GM04504 (cell line): ENCODE measurements around the gene ATG9B.

Source experiments
- DNase-seq: peaks from one replicate; pipeline ENCODE4 v3.0.0-alpha.2; 2012; ENCODE audit warnings: low read depth

ATG9B gene

DNA sequence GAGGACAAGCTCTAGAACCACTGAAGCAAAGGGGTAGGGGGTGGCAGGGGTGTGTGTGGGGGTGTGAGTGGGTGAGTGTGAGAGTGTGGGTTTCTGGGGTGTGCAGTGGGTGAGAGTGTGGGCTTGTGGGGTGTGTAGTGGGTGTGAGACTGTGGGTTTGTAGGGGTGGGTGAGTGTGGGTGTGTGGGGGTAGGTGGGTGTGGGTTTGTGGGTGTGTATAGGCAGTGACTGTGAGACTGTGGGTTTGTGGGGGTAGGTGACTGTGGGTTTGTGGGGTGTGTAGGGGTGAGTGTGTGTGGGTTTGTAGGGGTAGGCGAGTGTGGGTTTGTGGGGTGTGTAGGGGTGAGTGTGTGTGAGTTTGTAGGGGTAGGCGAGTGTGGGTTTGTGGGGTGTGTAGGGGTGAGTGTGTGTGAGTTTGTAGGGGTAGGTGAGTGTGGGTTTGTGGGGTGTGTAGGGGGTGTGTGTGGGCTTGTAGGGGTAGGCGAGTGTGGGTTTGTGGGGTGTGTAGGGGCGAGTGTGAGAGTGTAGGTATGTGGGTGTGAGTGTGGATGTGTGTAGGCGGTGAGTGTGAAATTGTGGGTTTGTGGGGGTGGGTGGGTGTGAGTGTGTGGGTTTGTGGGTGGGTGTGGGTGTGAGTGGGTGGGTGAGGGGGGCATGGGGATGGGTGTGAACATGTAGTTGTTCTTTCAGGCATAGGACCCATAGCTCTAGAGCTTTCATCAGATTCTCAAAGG, 24.6 kb downstream of the ATG9B start:
- no peak for DNase-seq

DNA sequence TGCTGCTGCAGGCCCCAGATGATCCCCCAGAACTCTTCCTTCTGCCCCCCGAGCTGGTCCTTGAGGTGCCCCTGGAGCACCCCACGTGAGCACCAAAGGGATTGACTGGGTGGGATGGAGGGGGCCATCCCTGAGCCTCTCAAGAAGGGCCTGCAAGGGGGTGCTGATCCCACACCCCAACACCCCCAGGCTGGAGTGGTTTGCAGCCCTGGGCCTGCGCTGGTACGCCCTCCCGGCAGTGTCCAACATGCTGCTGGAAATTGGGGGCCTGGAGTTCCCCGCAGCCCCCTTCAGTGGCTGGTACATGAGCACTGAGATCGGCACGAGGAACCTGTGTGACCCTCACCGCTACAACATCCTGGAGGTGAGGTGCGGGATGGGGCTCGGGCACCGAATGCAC, 25.3 kb downstream of the ATG9B start:
- no peak for DNase-seq

GRCh38 chr7:150998341-150998740, 26.0 kb downstream of the ATG9B start:
- DNase-seq: no peak

DNA sequence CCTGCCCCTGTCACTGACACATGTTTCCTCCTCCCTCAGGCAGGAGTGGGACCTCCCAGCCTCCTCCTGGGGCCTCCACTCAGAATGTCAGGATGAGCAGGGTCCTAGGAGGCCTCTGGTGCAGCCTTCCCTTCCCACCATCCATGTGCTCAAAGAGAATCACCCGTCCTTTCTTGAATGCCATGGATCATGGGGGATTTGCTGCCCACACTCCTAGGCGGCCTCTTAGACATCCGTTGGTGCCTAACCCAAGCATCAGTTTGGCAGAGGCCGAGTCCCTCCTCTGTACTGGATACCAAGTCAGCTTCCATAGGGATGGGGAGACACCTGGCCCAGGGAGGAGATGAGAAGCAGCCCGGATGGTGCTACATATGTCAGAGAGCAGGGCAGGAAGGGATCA, 26.5 kb downstream of the ATG9B start:
- no peak for DNase-seq

DNA sequence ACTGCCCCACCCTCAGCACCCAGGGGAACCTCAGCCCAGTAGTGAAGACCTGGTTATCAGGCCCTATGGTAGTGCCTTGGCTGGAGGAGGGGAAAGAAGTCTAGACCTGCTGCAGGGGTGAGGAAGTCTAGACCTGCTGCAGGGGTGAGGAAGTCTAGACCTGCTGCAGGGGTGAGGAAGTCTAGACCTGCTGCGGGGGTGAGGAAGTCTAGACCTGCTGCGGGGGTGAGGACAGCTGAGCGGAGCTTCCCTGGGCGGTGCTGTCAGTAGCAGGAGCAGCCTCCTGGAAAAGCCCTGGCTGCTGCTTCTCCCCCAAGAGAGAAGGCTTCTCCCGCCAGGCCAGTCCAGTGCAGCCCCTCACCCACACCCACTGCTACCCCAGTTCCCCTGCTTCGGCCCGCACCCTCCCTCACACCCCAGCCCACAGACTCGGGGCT, 27.2 kb downstream of the ATG9B start:
- DNase-seq: no peak

DNA sequence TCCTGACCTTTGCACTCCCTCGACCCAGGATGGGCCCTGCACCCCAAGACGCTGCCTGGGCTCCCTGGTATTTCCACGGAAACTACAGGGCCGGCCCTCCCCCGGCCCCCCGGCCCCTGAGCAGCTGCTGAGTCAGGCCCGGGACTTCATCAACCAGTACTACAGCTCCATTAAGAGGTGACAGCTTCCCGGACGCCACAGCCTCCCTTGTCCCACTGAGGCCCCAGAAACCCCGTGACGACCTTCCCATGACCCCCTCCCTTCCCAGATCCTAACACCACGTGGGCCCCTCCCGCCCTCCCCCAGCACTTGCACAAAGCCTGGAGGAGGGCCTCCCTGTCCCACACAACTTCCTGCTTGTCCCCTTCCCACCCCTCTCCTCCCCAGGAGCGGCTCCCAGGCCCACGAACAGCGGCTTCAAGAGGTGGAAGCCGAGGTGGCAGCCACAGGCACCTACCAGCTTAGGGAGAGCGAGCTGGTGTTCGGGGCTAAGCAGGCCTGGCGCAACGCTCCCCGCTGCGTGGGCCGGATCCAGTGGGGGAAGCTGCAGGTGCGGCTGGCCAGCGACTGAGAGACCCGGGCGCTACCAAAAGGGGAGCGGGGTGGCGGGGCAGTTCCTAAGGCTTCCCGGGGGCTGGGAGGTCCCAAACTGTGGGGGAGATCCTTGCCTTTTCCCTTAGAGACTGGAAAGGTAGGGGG, 27.8 kb downstream of the ATG9B start:
- no peak for DNase-seq

DNA sequence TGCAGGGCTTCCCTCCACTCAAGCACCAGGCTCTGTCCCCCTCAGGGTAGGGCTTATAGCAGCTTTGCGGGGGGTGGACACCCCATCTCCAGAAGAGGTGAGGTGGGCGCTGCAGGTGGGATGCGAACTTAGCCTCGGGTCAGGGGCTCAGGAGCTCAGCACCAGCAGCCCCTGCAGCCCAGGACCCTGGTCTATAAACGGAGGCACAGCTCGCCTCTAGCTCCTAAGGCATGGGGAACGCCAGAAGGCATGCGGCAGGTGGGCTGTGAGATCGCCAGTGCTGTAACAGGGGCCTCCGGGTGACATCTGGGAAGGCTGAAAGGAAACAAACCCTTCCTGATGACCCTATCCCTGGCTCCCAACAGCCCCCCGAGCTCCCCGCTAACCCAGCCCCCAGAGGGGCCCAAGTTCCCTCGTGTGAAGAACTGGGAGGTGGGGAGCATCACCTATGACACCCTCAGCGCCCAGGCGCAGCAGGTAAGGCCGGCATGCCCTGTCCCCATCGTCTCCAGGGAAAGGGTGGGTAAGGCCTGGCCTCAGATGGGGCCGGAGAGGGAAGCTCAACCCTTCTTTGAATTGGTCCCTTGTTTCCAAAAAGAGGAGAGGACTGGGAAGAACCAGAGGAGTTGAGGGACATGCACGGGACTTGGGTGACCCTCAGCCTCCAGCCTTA, 29.3 kb downstream of the ATG9B start:
- DNase-seq: no peak

DNA sequence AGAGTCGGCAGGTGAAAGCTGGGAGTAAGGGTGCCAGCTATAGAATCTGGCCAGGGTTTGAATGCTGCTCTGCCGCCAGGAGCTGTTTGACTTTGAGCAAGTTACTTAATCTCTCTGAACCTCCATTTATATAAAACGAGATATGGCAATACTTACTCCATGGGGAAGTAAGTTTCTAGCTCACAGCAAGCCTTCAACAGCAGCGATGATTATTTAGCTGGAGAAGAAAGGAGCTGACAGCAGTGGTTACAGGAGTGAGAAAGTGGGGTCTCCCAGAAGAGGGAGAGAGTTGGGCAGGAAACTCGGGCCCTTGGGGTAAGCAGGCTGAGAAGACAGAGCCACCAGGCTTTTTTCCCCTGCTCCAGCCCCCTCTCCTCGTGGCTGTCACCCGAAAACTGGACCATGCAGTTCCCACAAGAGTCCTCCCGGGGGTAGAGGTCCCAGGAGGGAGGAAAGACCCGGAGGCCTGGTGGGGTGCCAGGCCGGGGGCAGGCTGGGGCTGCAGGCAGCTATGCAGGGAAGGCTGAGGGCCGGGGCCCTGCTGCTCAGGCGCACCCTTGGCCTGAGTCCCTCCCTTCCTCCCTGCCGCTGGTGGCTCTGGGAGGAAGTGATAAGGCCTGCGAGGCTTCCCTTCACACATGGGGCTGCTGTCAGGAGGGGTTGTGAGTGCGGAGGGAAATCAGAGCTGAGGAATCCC, 30.0 kb downstream of the ATG9B start:
- DNase-seq: no peak

DNA sequence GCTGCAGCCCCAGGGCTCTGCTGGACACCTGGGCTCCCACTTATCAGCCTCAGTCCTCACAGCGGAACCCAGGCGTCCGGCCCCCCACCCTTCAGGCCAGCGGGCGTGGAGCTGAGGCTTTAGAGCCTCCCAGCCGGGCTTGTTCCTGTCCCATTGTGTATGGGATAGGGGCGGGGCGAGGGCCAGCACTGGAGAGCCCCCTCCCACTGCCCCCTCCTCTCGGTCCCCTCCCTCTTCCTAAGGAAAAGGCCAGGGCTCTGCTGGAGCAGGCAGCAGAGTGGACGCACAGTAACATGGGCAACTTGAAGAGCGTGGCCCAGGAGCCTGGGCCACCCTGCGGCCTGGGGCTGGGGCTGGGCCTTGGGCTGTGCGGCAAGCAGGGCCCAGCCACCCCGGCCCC, 30.8 kb downstream of the ATG9B start:
- no peak for DNase-seq

GRCh38 chr7:150992833-150993302, 31.4 kb downstream of the ATG9B start:
- no peak for DNase-seq

GRCh38 chr7:150992051-150992640, 32.1 kb downstream of the ATG9B start:
- DNase-seq: no peak

DNA sequence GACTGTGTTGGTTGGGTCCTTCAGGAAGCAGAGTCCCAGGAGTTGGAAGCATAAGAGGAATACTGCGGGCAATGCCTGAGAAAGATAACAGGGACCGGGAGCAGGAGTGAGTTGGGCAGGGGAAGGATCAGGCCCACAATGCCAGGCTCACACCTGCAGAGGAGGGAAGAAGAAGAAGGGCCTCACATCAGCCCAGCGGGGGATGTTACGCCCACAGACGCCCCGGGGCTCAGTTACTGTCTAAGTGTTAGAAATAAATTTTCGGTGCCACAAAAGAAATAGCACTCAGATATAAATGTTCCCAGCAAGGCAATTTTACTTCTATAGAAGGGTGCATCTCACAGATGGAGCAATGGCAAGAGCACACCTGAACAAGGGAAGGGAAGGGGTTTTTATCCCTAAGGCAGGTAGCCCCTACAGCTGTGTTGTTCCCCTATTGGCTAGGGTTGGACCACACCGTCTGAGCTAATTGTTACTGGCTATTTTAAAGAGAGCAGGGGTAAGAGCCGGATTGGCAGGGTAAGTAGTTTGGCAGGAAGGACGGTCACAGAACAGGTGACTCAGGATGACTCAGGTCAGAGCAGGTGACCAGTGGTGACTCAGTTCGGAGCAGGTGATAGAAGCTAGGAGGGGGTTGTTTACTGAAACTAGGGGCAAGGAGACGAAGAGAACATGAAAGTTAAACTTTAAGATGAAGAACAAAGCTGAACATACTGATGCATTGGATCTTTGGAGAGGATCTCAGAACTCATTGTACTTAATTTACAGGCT, 33.7 kb downstream of the ATG9B start, which contains the start of gene NOS3:
Gene NOS3, plus strand, starts transcription at position 602 of the 771 bp plus-strand sequence. CDS start 2,787 bp downstream, outside the sequence.
- no peak for DNase-seq

- DNase-seq: no peak
Observed at GRCh38 chr7:150989456-150989855, 34.8 kb downstream of the ATG9B start.

GRCh38 chr7:150988230-150989226, 35.8 kb downstream of the ATG9B start:
- no peak for DNase-seq

GRCh38 chr7:150986556-150986955, 37.7 kb downstream of the ATG9B start:
- DNase-seq: no peak

DNA sequence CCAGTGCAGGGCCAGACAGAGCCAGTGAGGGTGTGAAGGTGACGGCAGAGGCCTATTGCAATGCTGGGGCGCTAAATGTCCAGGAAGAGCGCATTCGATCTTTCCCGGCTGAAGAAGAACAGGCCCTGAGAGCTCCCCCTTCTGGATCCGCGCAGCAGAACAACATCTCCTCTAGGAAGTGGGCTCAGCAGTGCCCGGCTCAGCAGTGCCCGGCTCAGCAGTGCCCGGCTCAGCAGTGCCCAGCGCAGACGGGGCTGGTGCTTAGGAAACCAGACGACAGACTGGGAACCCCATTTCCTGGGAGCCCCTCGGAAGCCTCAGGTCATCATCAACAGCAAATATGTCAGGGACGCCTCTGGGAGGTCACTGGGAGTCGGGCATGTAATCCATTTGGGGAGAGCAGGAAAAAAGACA, 38.2 kb downstream of the ATG9B start:
- DNase-seq: peak; percentile 17

DNA sequence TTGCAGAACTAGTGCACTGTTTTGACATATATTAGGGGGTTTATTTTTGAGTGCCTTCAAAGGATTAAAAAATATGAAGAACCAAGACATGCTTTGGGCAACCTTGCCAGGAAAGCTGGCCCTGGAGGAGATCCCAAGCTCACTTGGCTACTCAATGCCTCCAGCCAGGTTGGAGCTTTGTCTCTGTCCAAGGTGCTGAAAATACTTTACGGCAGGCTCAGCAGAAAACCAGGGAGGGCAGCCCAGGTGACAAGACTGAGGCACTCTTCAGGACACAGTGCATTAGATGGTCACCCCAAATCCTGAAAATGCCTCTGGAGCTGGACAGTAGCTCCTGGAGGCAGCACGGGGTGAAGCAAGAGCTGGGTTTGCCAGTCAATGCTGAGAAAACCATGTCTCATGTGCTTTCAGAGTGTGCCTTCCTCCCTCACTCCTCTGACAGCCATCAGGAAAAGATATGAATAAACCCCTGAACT, 40.4 kb downstream of the ATG9B start:
- peak; percentile 9 for DNase-seq

DNA sequence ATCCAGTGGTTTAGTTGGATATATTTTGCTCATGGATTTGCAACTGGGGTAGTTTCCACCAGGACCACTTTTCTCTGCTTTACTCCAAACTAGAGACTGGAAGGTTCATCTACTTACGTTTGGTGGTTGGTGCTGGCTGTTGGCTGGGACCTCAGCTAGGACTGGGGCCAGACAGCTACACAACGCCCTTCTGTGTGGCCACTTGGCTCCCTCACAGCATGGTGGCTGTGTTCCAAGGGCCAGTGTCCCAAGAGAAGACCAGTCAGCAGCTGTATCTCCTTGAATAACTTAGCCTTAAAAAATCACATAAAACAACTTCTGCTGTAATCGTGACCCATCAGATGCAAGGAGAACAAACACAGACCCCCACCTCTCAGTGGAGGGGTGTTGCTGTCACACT, 41.9 kb downstream of the ATG9B start:
- no peak for DNase-seq

GRCh38 chr7:150981644-150982043, 42.6 kb downstream of the ATG9B start:
- no peak for DNase-seq

- no peak for DNase-seq
Observed at GRCh38 chr7:150980663-150981062, 43.6 kb downstream of the ATG9B start.
